Smooth muscle cell (in vitro differentiated cells): ENCODE data around the gene TRIM5. TPM values are rescaled to one million over a fixed set of nuclear protein-coding genes. Genes with fewer than 3 reads are reported as not detected.

Experiments
- DNase-seq: peaks from one replicate; lab custom pipeline; 2025; ENCODE audit not compliant: unreplicated experiment; lab: John Stamatoyannopoulos, UW
- H2AFZ ChIP-seq: fragments of 200-600 bp; sonication (generic); 2 replicates; pipeline ENCODE4 v1.6.0; 2016; ENCODE audit warnings: antibody characterized with exemption, low read depth, mild to moderate bottlenecking
- H3F3A ChIP-seq: fragments of 200-600 bp; sonication (generic); 2 replicates; pipeline ENCODE4 v1.6.0; 2017; ENCODE audit warnings: antibody characterized with exemption, low read depth
- H3K27ac ChIP-seq: fragments of 200-600 bp; sonication (generic); 2 replicates; pipeline ENCODE4 v1.5.1; 2016; ENCODE audit warnings: low read depth, mild to moderate bottlenecking
- H3K27me3 ChIP-seq: fragments of 200-600 bp; sonication (generic); 2 replicates; pipeline ENCODE4 v1.6.1; 2016; ENCODE audit warnings: low read depth, mild to moderate bottlenecking
- H3K36me3 ChIP-seq: fragments of 200-600 bp; sonication (generic); 2 replicates; pipeline ENCODE4 v1.5.1; 2016; ENCODE audit warnings: low read depth
- H3K4me1 ChIP-seq: fragments of 200-600 bp; sonication (generic); 2 replicates; pipeline ENCODE4 v1.5.1; 2016; ENCODE audit warnings: low read depth
- H3K4me2 ChIP-seq: fragments of 200-600 bp; sonication (generic); 2 replicates; pipeline ENCODE4 v1.6.0; 2016; ENCODE audit warnings: mild to moderate bottlenecking
- H3K4me3 ChIP-seq: fragments of 200-600 bp; sonication (generic); 2 replicates; pipeline ENCODE4 v1.5.1; 2016; ENCODE audit warnings: mild to moderate bottlenecking
- H3K79me2 ChIP-seq: fragments of 200-600 bp; sonication (generic); 2 replicates; pipeline ENCODE4 v1.6.0; 2016; ENCODE audit warnings: low read depth, mild to moderate bottlenecking
- H3K9ac ChIP-seq: fragments of 200-600 bp; sonication (generic); 2 replicates; pipeline ENCODE4 v1.6.0; 2016; ENCODE audit warnings: low read depth
- H3K9me3 ChIP-seq: fragments of 200-600 bp; sonication (generic); replicated peaks from 2 replicates; pipeline ENCODE4 v1.5.1; 2016; ENCODE audit warnings: low read depth
- H4K20me1 ChIP-seq: fragments of 200-600 bp; sonication (generic); 2 replicates; pipeline ENCODE4 v1.6.0; 2016; ENCODE audit warnings: low read depth
- whole genome bisulfite sequencing: methylation state at CpG from one replicate; pipeline ENCODE4 v1.1.7; 2016; ENCODE audit warnings: low lambda C conversion rate; 5-methylcytosine and 5-hydroxymethylcytosine counted together
- polyA plus RNA-seq: library from polyadenylated mRNA; unstranded; fragments of >200 nt; fragmentation: Nextera tagmentation; extraction: Ambion mirVana; gene quantifications from 2 replicates; pipeline ENCODE4 v1.2.1, GENCODE V29; 2016
- total RNA-seq: library from RNA; depleted of rRNA; stranded (reverse); fragments of >200 nt; gene quantifications from 2 replicates; pipeline ENCODE4 v1.2.3, GENCODE V29; 2014
- TF ChIP-seq, protein P1 (sequence below): fragments of 200-600 bp; sonication (generic); IDR thresholded peaks from 2 replicates; pipeline ENCODE4 v1.5.1; 2017; ENCODE audit warnings: borderline replicate concordance, mild to moderate bottlenecking, antibody characterized with exemption; ENCODE audit not compliant: insufficient read depth, poor library complexity, severe bottlenecking

TRIM5 gene
- total and polyA plus RNA-seq, 2 experiments from 2014 or later, result 16.4 to 27.6 TPM

DNA sequence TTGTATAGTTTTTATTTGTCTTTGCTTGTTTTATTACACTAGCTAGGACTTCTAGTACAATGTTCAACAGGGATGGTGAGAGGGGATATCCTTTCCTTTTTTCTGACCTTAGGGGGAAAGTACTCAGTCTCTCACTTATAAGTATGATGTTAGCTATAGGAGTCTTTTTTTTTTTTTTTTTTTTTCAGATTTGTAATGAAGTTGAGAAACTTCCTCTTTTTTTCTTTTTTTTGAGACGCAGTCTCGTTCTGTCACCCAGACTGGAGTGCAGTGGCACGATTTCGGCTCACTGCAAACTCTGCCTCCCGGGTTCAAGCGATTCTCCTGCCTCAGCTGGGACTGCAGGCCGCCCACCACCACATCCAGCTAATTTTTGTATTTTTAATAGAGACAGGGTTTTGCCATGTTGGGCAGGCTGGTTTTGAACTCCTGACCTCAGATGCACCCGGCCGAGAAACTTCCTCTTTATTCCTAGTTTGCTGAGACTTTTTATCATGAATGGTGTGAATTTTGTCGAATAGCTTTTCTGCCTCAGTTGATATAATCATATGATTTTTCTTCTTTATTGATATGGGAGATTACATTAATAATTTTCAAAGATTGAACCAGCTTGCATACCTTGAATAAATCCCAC lies 15.7 kb upstream of the TRIM5 start:
- H4K20me1 ChIP-seq, result no peaks in the 10 kb centered on the region
- H3K36me3 ChIP-seq, result no peaks in the 10 kb centered on the region
- no peaks in the 10 kb centered on the region for H3F3A ChIP-seq
- no peak overlapping the region for H3K4me3 ChIP-seq
- H3K4me2 ChIP-seq, result no peak overlapping the region
- no peaks in the 10 kb centered on the region for H3K79me2 ChIP-seq
- no peaks in the 10 kb centered on the region for H3K9me3 ChIP-seq
- H3K27ac ChIP-seq, result no peak overlapping the region
- TF ChIP-seq, protein P1, sequence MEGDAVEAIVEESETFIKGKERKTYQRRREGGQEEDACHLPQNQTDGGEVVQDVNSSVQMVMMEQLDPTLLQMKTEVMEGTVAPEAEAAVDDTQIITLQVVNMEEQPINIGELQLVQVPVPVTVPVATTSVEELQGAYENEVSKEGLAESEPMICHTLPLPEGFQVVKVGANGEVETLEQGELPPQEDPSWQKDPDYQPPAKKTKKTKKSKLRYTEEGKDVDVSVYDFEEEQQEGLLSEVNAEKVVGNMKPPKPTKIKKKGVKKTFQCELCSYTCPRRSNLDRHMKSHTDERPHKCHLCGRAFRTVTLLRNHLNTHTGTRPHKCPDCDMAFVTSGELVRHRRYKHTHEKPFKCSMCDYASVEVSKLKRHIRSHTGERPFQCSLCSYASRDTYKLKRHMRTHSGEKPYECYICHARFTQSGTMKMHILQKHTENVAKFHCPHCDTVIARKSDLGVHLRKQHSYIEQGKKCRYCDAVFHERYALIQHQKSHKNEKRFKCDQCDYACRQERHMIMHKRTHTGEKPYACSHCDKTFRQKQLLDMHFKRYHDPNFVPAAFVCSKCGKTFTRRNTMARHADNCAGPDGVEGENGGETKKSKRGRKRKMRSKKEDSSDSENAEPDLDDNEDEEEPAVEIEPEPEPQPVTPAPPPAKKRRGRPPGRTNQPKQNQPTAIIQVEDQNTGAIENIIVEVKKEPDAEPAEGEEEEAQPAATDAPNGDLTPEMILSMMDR, result no peak
- DNase-seq, result no peak
- H2AFZ ChIP-seq, result no peak overlapping the region
- H3K27me3 ChIP-seq, result no peaks in the 10 kb centered on the region
- 97% methylated on average over 10 of the region's 10 CpGs for WGBS
- H3K4me1 ChIP-seq, result no peaks in the 10 kb centered on the region
- no peak overlapping the region for H3K9ac ChIP-seq

DNA sequence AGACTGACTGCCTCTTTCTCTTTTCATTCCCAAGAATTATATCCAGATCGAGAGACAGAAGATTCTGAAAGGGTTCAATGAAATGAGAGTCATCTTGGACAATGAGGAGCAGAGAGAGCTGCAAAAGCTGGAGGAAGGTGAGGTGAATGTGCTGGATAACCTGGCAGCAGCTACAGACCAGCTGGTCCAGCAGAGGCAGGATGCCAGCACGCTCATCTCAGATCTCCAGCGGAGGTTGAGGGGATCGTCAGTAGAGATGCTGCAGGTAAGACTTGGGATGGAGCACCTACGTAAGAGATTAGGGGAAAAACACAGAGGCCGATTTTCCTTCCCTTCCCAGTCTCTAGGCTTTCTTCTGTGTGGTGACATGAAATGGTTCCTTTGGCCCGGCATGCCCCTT lies 13.4 kb upstream of the TRIM5 start:
- no peak for DNase-seq
- H3K36me3 ChIP-seq, result no peaks in the 10 kb centered on the region
- H3K4me3 ChIP-seq, result no peak overlapping the region
- H2AFZ ChIP-seq, result no peak overlapping the region
- 95% methylated on average over 7 of the region's 7 CpGs for WGBS
- no peaks in the 10 kb centered on the region for H3K9me3 ChIP-seq
- H3K9ac ChIP-seq, result no peak overlapping the region
- H3K27me3 ChIP-seq, result no peaks in the 10 kb centered on the region
- H3K4me1 ChIP-seq, result no peaks in the 10 kb centered on the region
- H3K79me2 ChIP-seq, result no peaks in the 10 kb centered on the region
- no peaks in the 10 kb centered on the region for H4K20me1 ChIP-seq
- H3K27ac ChIP-seq, result no peak overlapping the region
- TF ChIP-seq, protein P1, result no peak
- H3K4me2 ChIP-seq, result no peak overlapping the region
- H3F3A ChIP-seq, result no peaks in the 10 kb centered on the region

DNA sequence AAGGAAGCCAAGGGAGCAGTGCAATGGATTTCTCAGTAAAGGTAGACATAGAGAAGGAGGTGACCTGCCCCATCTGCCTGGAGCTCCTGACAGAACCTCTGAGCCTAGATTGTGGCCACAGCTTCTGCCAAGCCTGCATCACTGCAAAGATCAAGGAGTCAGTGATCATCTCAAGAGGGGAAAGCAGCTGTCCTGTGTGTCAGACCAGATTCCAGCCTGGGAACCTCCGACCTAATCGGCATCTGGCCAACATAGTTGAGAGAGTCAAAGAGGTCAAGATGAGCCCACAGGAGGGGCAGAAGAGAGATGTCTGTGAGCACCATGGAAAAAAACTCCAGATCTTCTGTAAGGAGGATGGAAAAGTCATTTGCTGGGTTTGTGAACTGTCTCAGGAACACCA lies 11.3 kb upstream of the TRIM5 start:
- H3K4me2 ChIP-seq, result no peak overlapping the region
- no peak overlapping the region for H3K27ac ChIP-seq
- no peak for DNase-seq
- H2AFZ ChIP-seq, result no peak overlapping the region
- H3K79me2 ChIP-seq, result no peaks in the 10 kb centered on the region
- TF ChIP-seq, protein P1, result no peak
- no peaks in the 10 kb centered on the region for H3F3A ChIP-seq
- H3K9ac ChIP-seq, result no peak overlapping the region
- WGBS, result 98% methylated on average over 2 of the region's 2 CpGs
- no peaks in the 10 kb centered on the region for H3K9me3 ChIP-seq
- no peaks in the 10 kb centered on the region for H4K20me1 ChIP-seq
- H3K27me3 ChIP-seq, result no peaks in the 10 kb centered on the region
- H3K4me1 ChIP-seq, result no peaks in the 10 kb centered on the region
- no peaks in the 10 kb centered on the region for H3K36me3 ChIP-seq
- H3K4me3 ChIP-seq, result no peak overlapping the region

DNA sequence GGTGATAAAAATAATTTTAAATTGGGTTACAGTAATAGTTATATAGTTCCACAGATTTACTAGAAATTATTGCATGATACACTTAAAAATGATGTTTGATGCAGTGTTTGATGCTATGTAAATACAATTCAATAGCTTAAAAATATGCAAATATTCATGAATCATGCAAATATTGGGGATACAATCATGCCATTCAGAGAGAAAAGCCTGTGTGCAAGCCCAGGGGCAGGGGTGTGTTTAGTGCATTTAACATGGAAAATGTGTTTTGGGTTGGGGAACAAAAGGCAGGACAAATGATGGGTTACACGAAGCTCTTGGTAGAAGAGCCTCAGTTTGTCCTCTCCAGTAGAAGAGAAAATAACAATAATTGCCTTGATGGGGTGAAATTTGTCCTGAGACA lies 10.7 kb upstream of the TRIM5 start:
- no peaks in the 10 kb centered on the region for H3K36me3 ChIP-seq
- H3K9ac ChIP-seq, result no peak overlapping the region
- TF ChIP-seq, protein P1, result no peak
- 78% methylated on average over 1 of the region's 1 CpG for WGBS
- H3F3A ChIP-seq, result no peaks in the 10 kb centered on the region
- DNase-seq, result no peak
- no peak overlapping the region for H3K4me2 ChIP-seq
- no peak overlapping the region for H3K4me3 ChIP-seq
- H3K27me3 ChIP-seq, result no peaks in the 10 kb centered on the region
- no peak overlapping the region for H3K27ac ChIP-seq
- no peaks in the 10 kb centered on the region for H3K9me3 ChIP-seq
- peaks cover 3% of the 10 kb centered on the region for H3K4me1 ChIP-seq
- H2AFZ ChIP-seq, result no peak overlapping the region
- no peaks in the 10 kb centered on the region for H4K20me1 ChIP-seq
- H3K79me2 ChIP-seq, result no peaks in the 10 kb centered on the region
